Measurements from ENCODE around the gene DCAF11. TPM values are rescaled to one million over a fixed set of nuclear protein-coding genes. Genes with fewer than 3 reads are reported as not detected.

Gene DCAF11
- total and polyA plus RNA-seq, 3 donors from 2014 or later: 67.6 to 77.4 (median 68.0) TPM

DNA sequence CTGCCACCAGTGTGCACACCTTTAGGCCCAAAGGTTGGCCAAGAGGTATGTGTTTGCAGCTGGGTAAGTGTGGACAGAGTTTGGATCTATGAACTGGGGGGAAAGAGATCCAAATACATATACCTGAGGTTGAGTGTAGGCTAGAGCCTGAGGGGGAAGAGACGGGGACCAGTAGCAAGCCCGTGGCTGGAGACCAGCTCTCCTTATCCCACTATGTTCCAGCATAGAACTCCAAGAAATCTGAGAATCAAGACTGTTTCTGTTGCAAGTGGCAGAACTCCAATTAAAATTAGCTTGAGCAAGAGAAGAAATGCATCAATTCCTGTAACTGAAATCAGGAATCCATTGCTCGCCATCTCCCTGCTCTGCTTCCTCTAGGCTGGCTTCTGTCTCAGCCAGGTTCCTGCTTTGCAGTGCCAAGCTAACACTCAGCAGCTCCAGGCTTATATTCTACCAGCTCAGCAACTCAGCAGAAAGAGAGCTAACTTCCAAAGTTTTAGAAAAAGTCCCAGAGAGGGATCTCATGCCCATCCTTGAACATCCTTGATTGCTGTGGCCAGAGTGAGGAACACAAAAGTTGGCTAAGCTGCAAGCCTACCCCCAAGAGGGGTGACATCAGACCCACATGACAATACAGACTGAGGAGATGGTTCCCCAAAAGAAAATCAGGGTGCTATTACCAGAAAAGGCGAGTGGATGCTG lies 21.9 kb upstream of the DCAF11 start:
- H3K4me3 ChIP-seq: no peak overlapping the region
- no peaks in the 10 kb centered on the region for H3K27me3 ChIP-seq
- H3K36me3 ChIP-seq (ENCODE audit: low read depth, missing control alignments): no peaks in the 10 kb centered on the region
- H3K27ac ChIP-seq: no peak overlapping the region
- 67 to 82% methylated on average over 4 of the region's 4 CpGs for WGBS, 2 donors
- no peak for TF ChIP-seq POLR2A (IDR thresholded peaks at IDR 0.05)
- TF ChIP-seq, protein P1, sequence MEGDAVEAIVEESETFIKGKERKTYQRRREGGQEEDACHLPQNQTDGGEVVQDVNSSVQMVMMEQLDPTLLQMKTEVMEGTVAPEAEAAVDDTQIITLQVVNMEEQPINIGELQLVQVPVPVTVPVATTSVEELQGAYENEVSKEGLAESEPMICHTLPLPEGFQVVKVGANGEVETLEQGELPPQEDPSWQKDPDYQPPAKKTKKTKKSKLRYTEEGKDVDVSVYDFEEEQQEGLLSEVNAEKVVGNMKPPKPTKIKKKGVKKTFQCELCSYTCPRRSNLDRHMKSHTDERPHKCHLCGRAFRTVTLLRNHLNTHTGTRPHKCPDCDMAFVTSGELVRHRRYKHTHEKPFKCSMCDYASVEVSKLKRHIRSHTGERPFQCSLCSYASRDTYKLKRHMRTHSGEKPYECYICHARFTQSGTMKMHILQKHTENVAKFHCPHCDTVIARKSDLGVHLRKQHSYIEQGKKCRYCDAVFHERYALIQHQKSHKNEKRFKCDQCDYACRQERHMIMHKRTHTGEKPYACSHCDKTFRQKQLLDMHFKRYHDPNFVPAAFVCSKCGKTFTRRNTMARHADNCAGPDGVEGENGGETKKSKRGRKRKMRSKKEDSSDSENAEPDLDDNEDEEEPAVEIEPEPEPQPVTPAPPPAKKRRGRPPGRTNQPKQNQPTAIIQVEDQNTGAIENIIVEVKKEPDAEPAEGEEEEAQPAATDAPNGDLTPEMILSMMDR (IDR thresholded peaks at IDR 0.05): no peak
- intact Hi-C loops (cut with DNase I; ENCODE audit: low total_unique reads): no loop called here
- DNase-seq: no peak
- H3K9me3 ChIP-seq: no peaks in the 10 kb centered on the region
- peaks cover 12% of the 10 kb centered on the region for H3K4me1 ChIP-seq

DNA sequence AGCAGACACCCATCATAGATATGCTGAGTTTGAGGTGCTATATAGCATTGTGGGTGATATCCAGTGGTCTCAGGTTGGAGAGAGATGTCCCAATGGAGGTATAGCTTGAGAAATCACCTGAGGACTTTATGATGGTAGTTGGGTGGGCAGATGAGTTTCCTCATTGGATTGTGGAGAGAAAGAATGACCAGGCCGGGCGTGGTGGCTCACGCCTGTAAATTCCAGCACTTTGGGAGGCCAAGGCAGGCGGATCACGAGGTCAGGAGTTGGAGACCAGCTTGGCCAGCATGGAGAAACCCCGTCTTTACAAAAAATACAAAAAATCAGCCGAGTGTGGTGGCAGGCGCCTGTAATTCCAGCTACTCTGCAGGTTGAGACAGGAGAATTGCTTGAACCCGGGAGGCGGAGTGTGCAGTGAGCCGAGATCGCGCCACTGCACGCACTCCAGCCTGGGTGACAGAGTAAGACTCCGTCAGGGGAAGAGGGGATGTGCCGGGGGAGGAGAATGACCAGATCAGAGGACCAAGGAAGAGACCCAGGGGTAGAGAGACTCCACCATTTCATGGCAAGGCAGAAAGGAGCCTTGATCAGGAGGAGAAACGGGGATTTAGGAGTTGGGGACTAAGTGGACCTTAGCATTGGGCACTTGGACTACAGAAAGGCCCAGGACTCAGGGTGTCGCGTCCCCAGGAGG lies 21.2 kb upstream of the DCAF11 start:
- no peaks in the 10 kb centered on the region for H3K9me3 ChIP-seq
- peak overlapping the region; percentile 54 to 89 for H3K4me3 ChIP-seq
- TF ChIP-seq, protein P1 (IDR thresholded peaks at IDR 0.05): no peak
- TF ChIP-seq POLR2A (IDR thresholded peaks at IDR 0.05): no peak
- no peaks in the 10 kb centered on the region for H3K27me3 ChIP-seq
- peaks cover 12% of the 10 kb centered on the region for H3K4me1 ChIP-seq
- DNase-seq: no peak
- no peaks in the 10 kb centered on the region for H3K36me3 ChIP-seq (ENCODE audit: low read depth, missing control alignments)
- peak overlapping the region in 1 of 2 donors; percentile 82 for H3K27ac ChIP-seq
- intact Hi-C loops (cut with DNase I; ENCODE audit: low total_unique reads): no loop called here
- WGBS, 2 donors: 42 to 77% methylated on average over 19 of the region's 19 CpGs

DNA sequence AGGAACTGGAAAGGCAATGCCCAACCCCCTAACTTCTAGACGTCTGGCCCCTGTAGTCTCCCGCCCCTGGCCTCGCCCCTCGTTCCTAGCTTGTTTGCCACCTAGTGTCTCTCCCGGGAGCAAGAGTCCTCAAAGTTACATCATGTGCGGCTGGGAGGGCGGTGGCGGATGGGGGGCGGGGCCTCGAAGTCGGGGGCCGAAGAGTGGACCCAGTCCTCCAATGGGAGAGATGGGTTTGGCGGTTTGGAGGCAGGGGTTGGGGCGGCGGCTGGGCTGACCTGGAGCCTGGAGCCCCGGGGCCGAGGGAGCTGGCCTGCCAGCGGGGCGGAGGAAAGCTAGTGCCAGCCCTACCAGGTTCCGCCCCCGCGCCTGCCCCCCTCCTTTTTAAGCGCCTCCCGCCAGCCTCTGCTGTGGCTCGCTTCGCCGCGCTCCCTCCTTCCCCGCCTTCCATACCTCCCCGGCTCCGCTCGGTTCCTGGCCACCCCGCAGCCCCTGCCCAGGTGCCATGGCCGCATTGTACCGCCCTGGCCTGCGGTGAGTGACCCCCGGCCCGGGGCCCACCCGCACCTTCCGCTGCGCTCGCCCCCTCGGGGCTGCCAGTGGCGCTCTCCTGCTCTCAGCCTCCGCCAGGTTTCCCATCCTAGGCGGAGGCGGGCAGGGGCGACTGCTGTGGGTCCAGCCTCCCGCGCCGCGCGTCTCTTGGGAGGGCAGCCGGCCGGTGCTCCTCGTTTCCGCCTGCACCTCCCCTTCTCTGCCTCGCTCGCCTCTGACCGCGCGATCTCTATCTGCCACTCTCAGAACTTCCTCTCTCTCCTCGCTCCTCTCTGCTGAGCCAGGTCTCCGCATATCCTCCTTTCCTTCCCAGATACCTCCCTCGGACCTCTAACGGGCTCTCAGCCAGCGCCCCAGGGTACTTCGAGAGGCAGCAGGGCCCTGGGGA lies 20.4 kb upstream of the DCAF11 start, which contains the start of gene PCK2:
Gene PCK2, plus strand, starts transcription at position 411 of the 940 bp plus-strand sequence. Its CDS starts 95 bp downstream, at position 506.
- WGBS, 2 donors: 0 to 1% methylated on average over 26 to 68 of the region's 68 CpGs
- intact Hi-C loops (cut with DNase I; ENCODE audit: low total_unique reads): no loop called here
- TF ChIP-seq, protein P1 (IDR thresholded peaks at IDR 0.05): no peak
- no peak for TF ChIP-seq POLR2A (IDR thresholded peaks at IDR 0.05)

DNA sequence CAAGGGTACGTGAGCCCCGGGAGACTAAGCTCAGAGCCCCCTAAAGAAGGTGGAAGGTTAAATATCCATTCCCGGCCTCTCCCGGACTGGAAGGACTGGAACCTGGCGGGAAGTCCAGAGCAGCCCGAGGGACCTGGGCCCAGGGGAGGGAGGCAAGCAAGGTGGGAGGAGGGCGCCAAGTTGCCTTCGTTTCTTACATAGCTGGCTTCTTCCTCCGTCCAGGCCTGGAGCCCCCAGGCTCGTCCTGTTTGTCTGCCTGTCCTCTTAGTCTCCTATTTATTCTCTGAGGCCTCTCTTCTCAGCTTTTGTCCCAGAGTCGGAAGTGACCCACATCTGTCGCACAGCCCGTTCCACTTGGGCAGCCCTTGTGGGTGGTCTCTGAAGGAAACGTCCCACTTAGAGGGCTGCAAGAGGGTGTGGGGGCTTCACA lies 19.7 kb upstream of the DCAF11 start:
- Histone ChIP-seq H3K27ac (peak overlapping the region; percentile 82 to 85), H3K27me3 (no peaks in the 10 kb centered on the region), H3K4me3 (peak overlapping the region; percentile 54 to 89), H3K9me3 (no peaks in the 10 kb centered on the region), H3K4me1 (peaks cover 12% of the 10 kb centered on the region), H3K36me3 (ENCODE audit: low read depth, missing control alignments) (no peaks in the 10 kb centered on the region)
- no peak for TF ChIP-seq POLR2A (IDR thresholded peaks at IDR 0.05)
- TF ChIP-seq, protein P1 (IDR thresholded peaks at IDR 0.05): no peak
- 12 to 13% methylated on average over 13 to 14 of the region's 14 CpGs for WGBS, 2 donors
- intact Hi-C loops (cut with DNase I; ENCODE audit: low total_unique reads): no loop called here
- DNase-seq: peak; percentile 22

More for the DNA sequence above, 20.4 kb upstream of the DCAF11 start, which contains the start of gene PCK2:
- Histone ChIP-seq H3K27ac (peak within 1 kb of the TSS; percentile 82 to 85), H3K4me3 (peak within 1 kb of the TSS; percentile 54 to 89), H3K9me3 (no peaks in the 10 kb centered on the region), H3K4me1 (peaks cover 12% of the 10 kb centered on the region), H3K36me3 (ENCODE audit: low read depth, missing control alignments) (no peaks in the 10 kb centered on the region), H3K27me3 (no peaks in the 10 kb centered on the region)
- DNase-seq: peak; percentile 82
